ENCODE measurements around the gene VSIG4.

Gene VSIG4

DNA sequence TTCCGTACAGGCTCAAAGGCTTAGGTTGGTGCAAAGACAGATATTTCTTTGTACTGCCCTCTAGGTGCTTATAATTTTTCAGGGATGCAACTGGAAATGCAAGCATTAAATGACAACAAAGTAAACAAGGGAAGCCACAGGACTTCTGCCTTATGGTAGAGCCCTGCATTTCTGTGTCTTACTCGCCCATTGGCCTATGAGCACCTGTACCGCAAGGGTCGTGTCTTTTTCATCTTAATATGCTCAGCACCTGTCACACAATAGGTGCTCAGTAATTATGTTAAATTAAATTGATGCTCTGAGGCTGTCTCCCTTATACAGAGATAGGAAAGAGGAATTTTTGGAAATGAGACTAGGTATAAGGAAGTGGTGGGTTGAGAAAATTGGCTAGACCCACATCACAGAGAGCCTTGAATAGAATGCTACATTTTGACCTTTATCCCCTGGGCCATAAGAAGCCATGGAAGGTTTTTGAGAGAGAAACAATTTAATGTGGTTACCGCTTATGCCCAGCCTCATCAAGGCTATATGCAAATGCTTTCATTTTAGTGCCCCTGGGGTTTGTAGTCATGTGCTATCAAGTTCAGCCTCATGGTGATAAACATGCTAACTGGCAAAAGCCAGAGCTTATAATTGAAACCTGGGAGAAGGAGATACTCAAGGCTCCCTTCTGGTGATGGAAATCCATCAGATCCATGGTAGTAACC is 16.3 kb downstream of the VSIG4 start:
- DNase-seq, result no peak

DNA sequence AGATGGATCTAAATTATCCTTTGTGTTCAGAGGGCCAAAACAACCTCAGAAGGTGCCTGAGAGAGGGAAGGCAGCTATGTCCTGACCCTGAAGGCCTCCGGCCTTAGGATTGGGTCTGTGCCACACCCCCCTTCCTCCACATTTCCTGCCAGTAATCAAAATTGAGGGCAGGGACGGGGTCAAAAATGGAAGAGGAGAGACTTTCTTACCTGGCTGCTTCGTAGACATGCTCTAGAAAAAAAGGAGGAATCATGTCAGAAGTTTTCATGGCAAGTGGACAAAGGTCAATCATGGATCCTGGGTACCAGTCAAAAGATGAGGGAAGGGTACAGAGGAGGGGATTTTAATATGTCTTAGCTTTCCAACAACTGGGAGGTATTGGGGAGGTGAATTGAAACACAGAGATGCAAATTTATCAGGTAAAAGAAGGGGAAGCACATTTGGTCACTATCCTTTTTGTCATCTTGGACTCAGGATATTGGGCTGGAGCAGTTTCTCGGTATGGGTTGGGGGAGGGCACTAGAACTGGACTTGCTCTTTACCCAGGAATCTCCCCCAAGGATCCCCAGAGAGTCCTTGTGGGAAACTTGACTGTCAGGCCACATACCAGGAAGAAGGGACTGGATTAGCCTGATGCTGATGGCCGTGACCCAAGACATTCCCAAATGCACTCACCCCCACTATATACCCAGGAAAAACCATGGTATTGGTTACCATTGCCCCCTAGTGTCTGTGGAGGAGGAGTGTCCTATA is 17.1 kb downstream of the VSIG4 start:
- DNase-seq, result no peak

DNA sequence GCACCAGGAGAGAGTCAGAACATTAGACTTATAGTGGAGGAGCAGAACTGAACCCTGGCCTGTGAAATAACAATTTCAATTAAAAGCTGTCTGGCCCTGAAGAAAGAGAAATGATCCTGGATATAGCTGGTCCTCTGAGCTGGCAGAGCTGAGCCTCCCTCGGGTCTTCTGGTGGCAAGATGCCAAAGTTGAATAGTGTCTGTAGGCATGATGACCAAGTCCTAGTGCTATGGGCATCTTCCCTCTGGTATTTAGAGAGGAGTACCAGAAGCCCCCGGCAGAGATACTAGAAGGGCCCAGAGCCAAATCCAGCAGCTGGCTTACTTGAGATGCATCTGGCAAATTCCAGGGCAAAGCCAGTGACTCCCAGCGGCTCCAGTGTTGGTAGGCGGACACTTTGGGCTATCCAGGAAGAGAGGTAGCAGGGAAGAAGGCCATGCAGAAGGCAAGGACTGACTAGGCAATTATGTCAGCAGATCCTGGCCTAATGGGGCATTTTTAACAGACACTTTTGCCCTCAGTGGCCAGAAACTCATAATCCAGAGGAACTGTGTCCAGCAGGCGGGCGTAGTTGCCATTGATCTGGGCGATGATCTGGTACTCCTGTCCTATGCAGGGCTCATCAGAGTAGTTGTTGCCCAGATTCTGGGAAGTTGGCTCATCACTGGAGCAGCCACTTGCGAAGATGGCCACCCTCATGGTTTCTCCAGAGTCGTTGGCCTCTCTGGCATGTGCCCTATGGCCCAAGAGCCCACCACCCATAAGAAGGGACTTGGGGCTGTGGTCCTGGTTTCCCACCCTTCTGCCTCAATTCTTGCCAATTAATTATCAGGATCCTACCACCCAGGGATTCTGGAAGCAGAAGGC is 17.9 kb downstream of the VSIG4 start:
- no peak for DNase-seq

DNA sequence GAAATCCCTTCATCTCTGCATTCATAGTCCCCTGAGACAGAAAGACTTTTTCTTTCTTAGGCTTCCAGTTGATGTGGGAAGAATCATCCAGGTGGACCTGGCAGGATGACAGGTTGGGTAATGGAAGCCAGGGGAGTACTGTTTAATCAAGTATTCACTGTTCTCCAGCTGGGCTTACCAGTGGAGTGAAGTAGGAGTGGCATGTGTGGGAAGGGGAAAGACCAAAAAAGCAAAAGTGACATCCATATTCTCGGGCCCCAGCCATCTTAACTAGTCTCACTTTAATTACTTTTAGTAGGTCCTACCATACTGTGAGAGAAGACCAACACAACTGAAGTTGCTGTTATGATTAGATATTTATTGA is 18.5 kb downstream of the VSIG4 start:
- no peak for DNase-seq

DNA sequence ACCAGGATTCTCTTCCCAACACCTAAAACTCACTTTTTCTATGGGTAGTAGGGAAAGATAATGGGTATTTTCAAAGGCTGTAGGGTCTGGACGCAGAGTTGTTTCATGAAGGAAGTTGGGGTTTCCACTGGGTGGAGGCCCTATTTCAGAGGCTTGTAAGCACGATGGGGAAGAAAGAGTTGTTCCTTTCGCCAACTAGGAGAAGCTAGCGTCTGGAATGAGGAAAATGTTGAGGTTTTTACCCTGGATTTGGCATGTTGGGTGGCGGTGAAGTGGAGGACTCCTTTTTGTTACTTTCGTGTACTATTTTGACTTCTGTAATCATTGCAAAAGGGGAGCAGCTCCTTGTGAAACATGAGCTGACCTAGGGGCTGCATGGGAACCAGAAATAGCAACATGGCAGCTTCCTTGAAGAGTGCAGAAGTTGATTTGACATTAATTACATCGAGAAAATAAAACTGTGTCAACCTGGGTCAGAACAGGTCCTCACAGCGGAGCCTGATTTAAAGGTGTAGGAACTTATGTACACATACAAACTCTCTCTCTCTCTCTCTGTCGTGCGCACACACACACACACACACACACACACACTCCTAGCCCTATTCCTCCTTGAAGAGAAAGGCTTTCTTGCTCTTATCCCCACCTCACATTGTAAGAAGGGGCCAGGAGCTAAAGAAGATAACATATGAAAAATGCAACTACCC is 19.1 kb downstream of the VSIG4 start:
- no peak for DNase-seq

DNA sequence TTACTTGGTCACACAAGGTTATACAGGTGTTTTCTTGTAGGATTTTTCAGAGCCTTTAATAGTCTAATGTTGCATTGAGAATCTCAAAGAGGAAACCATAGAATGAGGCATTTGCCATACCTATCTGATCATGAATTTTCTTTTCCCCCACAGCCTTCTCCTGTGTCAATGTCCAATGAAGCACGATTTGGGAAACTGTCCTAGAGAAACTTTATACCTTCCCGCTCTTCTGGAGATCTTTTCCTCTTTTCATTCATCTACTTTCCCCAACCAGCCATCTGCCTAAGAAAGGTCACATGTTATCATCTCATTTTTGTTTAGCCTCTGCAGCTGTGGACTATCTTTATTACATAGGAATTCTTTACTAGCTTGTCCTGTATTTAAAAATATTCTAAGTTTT is 19.9 kb downstream of the VSIG4 start:
- no peak for DNase-seq

DNA sequence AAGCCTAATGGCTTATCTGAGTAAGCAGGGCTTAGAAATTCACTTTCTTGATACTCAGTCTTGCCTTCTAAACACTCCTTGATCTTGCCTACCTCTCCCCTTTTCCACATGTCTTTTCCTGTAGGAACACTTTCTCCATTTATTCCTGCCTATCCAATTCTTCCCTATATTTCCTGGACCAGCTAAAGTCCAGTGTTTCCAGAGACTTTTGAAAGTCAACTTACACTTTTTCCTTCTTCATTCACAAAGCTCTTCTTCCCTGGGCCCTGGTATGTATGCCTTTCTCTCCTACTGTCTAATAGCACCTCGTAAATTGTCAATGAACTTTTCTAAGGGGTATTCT is 20.6 kb downstream of the VSIG4 start:
- DNase-seq, result no peak

DNA sequence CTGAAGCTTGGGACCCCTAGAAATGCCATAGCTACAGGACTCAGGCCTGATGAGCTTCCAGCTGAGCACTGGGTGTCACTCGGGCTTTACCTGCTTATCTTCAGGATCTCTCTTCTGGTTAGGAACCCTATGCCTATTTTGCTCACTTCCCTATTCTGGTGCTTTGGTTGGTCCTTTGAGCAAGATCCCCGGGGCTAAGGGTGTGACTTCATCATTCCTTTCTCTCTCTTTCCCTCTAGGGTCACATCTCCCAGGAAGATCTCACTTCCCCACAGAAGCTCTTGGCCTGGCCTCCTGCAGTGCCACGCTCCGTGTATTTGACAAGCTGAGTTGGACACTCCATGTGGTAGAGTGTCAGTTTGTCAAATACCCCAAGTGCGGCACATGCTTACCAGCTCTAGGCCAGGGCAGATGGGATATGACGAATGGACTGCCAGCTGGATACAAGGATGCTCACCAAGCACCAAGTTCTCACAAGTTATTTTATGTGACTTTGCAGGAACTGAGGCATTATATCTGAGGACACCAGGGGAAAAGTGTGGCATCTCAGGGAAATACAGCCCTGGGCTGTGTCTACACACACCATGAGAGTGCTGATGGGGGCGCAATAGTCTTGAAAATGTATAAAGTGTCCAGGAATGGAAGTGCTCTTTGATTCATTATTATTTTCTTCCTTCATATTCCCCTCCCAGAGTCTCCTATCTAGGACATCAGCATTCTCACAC is 21.1 kb downstream of the VSIG4 start:
- DNase-seq, result no peak

DNA sequence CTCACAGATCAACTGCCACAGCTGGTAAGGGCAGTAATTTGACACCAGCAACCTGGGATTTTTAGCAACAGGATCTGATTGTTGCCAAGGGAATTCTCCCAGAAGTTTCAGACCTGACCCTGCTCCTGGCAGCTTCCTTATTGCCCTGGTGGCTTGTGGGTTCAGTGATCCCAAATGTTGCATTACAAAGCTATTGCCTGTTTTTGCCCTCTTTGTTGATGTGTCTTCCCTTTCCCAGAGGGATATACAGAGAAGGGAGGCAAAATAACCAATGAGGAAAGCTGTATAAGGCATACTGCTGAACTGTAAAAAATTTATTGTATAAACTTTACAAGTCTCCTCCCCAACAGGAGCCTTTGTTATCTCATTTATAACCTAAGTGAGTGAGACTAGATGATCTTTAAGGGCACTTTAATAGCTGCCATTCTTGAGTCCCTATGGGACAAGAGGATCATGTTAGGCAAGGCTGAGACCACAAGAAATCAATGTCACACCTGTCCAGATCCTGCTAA is 22.2 kb downstream of the VSIG4 start:
- DNase-seq, result no peak

DNA sequence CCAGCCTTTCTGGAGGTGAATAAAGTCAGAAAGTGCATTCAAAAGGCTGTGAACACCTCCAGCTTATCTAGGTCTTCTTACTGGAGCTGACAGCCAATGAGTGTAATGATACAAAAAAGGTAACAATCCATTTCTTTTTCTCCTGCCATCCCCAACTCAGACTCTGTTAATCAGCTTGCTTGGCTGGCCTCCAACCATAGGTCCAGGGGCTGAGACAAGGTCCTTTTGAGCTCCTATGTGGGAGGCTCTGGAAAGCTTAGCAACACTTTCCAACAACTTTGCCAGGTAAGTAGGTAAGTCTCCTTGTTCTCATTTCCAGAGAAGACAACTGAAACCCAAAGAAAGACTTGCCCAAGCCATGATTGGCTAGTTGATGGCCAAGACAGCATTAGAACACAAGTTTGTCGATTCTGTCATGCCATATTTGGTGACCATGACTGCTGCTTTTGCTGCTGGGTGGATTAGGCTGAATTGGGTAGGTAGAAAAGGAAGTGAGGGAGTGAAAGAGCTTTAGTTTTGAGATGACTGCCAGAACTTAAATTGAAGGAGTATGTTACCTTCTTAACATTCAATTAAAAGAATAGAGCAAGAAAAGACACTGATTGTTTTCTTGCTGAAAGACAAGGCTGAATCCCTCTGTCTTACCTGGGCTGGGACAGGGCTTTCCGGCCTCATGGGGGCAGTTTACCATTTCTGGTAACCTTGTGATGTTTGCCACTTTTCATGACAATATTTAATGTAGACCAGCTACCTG is 22.8 kb downstream of the VSIG4 start:
- no peak for DNase-seq

DNA sequence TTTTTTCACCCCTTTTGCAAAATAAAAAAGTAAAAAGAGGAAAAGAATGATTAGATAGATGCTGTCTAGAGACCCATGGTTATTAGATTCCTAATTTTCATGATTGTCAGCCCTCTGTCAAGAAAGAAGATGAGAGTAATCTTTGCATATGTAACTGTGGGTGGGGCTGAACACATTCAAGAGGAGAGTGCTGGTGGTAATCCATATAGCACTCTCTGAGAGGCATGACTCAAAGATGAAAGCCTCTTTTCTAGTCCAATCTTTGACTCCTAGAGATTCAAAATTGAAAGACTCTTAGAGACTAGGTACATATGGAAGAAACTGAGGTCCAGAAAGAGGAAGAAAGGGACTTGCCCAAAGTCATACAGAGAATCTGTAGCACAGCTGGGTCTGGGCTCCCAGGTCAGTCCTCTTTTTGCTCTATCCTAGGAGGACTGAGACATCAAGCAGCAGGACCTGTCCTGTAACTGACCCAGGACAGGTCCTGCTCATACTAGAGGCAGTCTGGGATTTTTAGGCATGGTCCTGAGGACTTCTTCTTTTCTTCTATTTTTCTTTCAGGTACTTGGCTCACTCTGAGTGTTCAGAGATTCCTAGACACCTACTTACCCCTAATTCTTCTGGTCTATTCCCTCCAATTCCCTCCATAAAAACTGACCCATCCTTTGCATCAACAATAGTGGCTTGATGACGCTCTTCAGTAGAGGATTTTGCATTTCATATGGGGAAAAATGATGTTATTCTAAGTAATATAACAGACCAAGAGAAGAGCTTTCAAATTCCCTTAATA is 23.8 kb downstream of the VSIG4 start:
- no peak for DNase-seq

DNA sequence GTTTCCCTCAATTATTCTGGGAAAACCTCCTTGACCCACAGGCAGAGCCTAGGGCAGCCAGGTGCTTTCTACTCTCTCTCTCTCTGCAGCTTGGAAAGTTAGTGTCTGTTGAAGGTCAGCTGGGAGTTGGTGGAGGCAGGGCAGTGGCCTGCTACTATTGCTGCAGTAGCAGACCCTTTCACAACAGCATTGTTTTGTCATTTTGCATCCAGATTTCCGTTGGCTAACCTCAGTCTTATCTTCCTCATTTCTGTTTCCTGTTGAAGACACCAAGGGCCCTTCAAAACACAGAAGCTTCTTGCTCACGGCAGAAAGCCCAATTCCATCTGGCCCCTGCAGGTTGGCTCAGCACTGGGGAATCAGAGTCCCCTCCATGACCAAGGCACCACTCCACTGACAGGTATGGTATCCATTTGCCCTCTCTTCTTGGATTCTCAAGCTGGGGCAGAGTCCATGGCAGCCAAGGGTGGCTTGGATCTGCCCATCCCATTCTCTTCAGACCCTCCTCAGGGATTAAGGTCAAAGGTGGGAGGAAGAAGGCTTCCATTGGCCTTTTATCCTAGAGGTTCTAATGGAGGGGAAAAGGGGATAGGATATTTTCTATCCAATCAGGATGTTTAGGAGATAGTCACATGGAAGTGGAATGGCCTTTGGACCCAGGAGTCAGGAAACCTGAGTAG is 24.6 kb downstream of the VSIG4 start:
- no peak for DNase-seq

DNA sequence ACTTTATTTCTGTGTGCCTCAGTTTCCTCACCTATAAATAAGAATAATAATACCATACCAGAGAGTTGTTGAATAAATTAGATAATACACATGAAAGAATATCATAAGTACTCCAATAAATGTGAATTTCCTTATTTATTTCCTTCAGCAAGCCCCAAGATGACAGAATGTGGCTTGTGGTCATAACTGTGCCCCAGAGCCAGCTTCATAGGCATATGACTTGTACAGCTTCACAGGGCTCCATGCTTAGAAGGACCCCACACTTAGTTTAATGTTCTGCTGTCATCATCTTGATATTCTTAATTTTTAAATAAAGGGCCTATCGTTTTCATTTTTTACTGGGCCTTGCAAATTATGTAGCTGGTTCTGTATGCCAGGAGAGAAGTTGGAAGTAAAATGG is 25.3 kb downstream of the VSIG4 start:
- DNase-seq, result no peak

DNA sequence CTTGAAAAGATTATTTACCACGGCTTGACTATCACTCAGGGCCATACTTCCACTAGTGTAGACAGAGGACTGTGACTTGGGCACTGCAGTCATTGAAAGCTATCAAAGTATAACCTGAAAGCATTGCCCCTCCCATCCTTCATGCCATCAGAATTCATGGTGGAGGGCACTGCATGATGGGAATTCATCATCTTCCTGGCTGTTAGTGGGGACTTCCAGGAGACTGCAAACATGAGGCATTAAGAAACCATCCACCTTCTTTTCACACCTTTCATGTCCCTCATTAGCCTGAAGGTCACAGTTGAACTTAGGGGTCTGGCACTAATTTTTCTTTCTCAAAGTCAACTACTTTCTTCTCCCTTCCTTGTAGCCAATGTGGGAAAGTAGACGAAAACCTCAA is 25.8 kb downstream of the VSIG4 start:
- DNase-seq, result no peak

DNA sequence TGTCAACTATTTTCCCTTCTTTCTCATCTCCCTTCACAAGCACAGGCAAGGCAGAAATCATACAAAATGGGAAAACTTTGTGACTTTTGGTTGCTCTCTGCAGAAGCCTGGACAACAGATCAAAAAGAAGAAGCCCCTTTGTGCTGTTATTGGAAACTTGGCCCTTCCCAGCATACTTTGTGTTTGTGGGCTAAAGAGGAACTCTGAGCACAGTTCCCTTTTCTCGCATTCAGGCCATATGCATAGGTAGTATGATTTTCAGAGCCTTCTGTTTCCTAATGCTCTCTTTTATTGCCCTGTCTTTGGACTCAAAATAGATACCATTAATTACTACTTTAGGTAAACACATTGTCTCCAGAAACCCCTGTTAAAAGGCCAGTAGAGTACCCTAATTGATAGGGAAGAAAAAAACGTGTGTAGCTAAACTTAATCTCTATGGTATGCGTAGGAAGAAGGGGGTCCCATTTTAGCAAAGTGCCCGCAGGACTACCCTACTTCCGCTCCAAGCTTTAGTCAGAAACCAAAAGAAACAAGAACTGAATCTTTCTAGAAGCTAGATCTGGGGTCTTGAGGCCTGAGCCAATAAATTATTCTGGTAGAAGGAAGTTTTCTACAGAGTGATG is 26.6 kb downstream of the VSIG4 start:
- no peak for DNase-seq

DNA sequence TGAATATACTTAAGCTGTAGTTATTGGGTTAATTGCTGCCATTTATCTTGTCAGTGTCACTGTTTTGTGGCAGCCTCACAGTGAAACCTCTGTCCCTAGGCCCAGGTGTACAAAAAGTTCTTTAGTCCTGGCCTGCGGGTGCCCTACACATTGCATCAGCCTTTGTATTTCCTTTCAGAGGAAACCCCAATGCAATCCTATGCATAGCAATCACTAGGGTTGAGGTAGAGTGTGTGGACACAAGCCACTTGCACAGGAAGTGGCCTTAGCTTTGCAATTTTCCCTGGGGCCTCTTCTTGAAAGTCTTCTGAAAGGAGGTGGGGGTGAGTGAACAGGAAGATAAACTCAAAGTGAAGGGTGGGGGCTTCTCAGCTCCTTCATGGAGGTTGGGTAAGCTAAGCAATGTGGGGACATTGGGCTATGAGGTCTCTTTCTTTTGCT is 27.8 kb downstream of the VSIG4 start:
- DNase-seq, result no peak

DNA sequence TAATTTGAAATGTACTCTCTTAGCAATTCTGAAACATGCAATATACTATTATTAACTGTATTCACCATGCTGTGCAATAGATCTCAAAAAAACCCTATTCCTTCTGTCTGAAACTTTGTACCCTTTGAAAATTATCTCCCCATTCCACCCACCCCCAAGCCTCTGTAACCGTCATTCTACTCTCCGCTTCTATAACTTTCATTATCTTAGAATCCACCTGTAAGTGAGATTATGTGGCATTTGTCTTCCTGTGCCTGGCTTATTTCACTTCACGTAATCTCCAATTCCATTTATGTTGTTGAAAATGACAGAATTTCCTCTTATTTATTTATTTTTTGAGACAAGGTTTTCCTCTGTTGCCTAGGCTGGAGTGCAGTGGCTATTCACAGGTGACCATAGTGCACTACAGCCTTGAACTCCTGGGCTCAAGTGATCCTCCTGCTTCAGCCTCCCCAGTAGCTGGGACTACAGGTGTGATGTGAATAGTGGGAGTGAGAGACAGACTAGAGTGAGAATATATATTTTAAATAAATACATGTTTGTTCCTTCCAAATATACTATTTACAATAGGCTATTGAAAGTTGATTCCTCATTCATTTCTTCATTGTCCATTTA is 30.5 kb downstream of the VSIG4 start:
- no peak for DNase-seq

DNA sequence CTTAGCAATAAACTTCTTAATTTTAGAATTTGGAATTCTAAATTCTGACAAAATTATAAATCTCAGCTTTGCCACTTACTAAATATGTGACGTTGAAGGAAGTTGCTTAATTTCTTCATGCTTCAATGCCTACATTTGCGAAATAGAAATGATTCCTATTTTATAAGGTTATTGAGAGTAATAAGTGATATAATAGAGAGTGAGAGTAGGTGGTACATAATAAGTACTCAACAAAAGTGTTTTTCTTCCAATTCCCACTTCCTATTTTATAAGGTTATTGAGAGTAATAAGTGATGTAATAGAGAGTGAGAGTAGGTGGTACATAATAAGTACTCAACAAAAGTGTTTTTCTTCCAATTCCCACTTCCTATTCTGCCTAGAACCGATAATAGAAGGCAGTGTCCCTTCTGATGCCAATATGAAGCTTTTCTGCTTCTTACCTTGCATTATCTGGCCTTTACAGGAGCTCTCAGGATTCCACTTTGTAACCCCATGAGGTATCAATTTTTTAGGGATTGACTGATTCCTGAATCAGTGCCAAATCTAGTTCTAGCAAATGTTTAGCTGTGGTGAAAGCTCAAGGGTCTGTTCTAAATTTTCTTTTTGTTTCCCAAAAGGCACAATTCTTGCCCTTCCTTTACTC is 31.4 kb downstream of the VSIG4 start:
- DNase-seq, result no peak

DNA sequence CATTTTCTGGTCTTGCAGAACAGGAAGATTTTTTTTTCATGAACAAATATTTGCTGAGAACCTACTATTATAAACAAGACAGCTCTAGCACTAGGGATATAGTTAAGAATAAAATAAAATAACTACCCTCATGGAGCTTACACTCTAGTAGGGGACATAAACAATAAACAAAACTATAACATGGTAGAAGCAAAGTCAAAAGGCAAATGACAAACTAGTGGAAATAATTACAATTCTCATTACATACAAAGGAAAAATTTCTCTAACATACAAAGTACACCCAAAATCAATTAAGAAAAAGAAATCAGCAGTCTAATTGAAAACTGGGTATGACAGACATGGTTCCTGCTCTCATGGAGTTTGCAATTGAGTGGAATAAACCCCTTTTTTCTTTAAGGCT is 32.0 kb downstream of the VSIG4 start:
- no peak for DNase-seq
